Measurements from ENCODE around the gene PFKFB2.

PFKFB2 gene

GRCh38 chr1:207017615-207018559 is 35.2 kb upstream of the PFKFB2 start:
- Histone ChIP-seq H3K4me1 (ENCODE audit: control insufficient read depth, insufficient read depth, low read length) (no peaks in the 10 kb centered on the region), H3K27ac (ENCODE audit: low read depth, low read length) (no peak overlapping the region), H3K36me3 (ENCODE audit: control insufficient read depth, insufficient read depth, low read length) (no peaks in the 10 kb centered on the region), H3K27me3 (ENCODE audit: control insufficient read depth, insufficient read depth, low read length) (no peaks in the 10 kb centered on the region), H3K9ac (ENCODE audit: low read length) (no peak overlapping the region), H3K4me3 (ENCODE audit: low read length) (no peak overlapping the region)

GRCh38 chr1:207018707-207019106 is 34.4 kb upstream of the PFKFB2 start:
- Histone ChIP-seq H3K9ac (ENCODE audit: low read length) (no peak overlapping the region), H3K4me1 (ENCODE audit: control insufficient read depth, insufficient read depth, low read length) (no peaks in the 10 kb centered on the region), H3K27me3 (ENCODE audit: control insufficient read depth, insufficient read depth, low read length) (no peaks in the 10 kb centered on the region), H3K27ac (ENCODE audit: low read depth, low read length) (no peak overlapping the region), H3K36me3 (ENCODE audit: control insufficient read depth, insufficient read depth, low read length) (no peaks in the 10 kb centered on the region), H3K4me3 (ENCODE audit: low read length) (no peak overlapping the region)

GRCh38 chr1:207019161-207019560 is 33.9 kb upstream of the PFKFB2 start:
- no peaks in the 10 kb centered on the region for H3K27me3 ChIP-seq (ENCODE audit: control insufficient read depth, insufficient read depth, low read length)
- H3K4me1 ChIP-seq (ENCODE audit: control insufficient read depth, insufficient read depth, low read length) = no peaks in the 10 kb centered on the region
- H3K4me3 ChIP-seq (ENCODE audit: low read length) = no peak overlapping the region
- no peaks in the 10 kb centered on the region for H3K36me3 ChIP-seq (ENCODE audit: control insufficient read depth, insufficient read depth, low read length)
- H3K27ac ChIP-seq (ENCODE audit: low read depth, low read length) = no peak overlapping the region
- no peak overlapping the region for H3K9ac ChIP-seq (ENCODE audit: low read length)

- Histone ChIP-seq H3K27me3 (ENCODE audit: control insufficient read depth, insufficient read depth, low read length) (no peaks in the 10 kb centered on the region), H3K4me3 (ENCODE audit: low read length) (no peak overlapping the region), H3K27ac (ENCODE audit: low read depth, low read length) (no peak overlapping the region), H3K36me3 (ENCODE audit: control insufficient read depth, insufficient read depth, low read length) (no peaks in the 10 kb centered on the region), H3K9ac (ENCODE audit: low read length) (no peak overlapping the region), H3K4me1 (ENCODE audit: control insufficient read depth, insufficient read depth, low read length) (no peaks in the 10 kb centered on the region)
Observed at GRCh38 chr1:207019661-207020060, 33.4 kb upstream of the PFKFB2 start.

GRCh38 chr1:207020065-207020708 is 32.9 kb upstream of the PFKFB2 start:
- Histone ChIP-seq H3K27ac (ENCODE audit: low read depth, low read length) (no peak overlapping the region), H3K9ac (ENCODE audit: low read length) (no peak overlapping the region), H3K4me1 (ENCODE audit: control insufficient read depth, insufficient read depth, low read length) (no peaks in the 10 kb centered on the region)

GRCh38 chr1:207020709-207021107 is 32.4 kb upstream of the PFKFB2 start:
- peaks cover 4% of the 10 kb centered on the region for H3K4me1 ChIP-seq (ENCODE audit: control insufficient read depth, insufficient read depth, low read length)
- H3K27ac ChIP-seq (ENCODE audit: low read depth, low read length) = no peak overlapping the region

More at GRCh38 chr1:207020065-207020708, 32.9 kb upstream of the PFKFB2 start:
- no peaks in the 10 kb centered on the region for H3K36me3 ChIP-seq (ENCODE audit: control insufficient read depth, insufficient read depth, low read length)
- no peak overlapping the region for H3K4me3 ChIP-seq (ENCODE audit: low read length)
- H3K27me3 ChIP-seq (ENCODE audit: control insufficient read depth, insufficient read depth, low read length) = no peaks in the 10 kb centered on the region

GRCh38 chr1:207021139-207021861 is 31.8 kb upstream of the PFKFB2 start:
- Histone ChIP-seq H3K4me3 (ENCODE audit: low read length) (no peak overlapping the region), H3K9ac (ENCODE audit: low read length) (no peak overlapping the region), H3K36me3 (ENCODE audit: control insufficient read depth, insufficient read depth, low read length) (no peaks in the 10 kb centered on the region), H3K4me1 (ENCODE audit: control insufficient read depth, insufficient read depth, low read length) (peaks cover 6% of the 10 kb centered on the region), H3K27ac (ENCODE audit: low read depth, low read length) (no peak overlapping the region), H3K27me3 (ENCODE audit: control insufficient read depth, insufficient read depth, low read length) (no peaks in the 10 kb centered on the region)

More at GRCh38 chr1:207020709-207021107, 32.4 kb upstream of the PFKFB2 start:
- no peaks in the 10 kb centered on the region for H3K36me3 ChIP-seq (ENCODE audit: control insufficient read depth, insufficient read depth, low read length)
- H3K4me3 ChIP-seq (ENCODE audit: low read length) = no peak overlapping the region
- no peak overlapping the region for H3K9ac ChIP-seq (ENCODE audit: low read length)
- no peaks in the 10 kb centered on the region for H3K27me3 ChIP-seq (ENCODE audit: control insufficient read depth, insufficient read depth, low read length)

GRCh38 chr1:207021876-207022596 is 31.0 kb upstream of the PFKFB2 start:
- no peaks in the 10 kb centered on the region for H3K27me3 ChIP-seq (ENCODE audit: control insufficient read depth, insufficient read depth, low read length)
- no peak overlapping the region for H3K4me3 ChIP-seq (ENCODE audit: low read length)
- no peak overlapping the region for H3K9ac ChIP-seq (ENCODE audit: low read length)
- H3K27ac ChIP-seq (ENCODE audit: low read depth, low read length) = no peak overlapping the region
- no peaks in the 10 kb centered on the region for H3K36me3 ChIP-seq (ENCODE audit: control insufficient read depth, insufficient read depth, low read length)
- H3K4me1 ChIP-seq (ENCODE audit: control insufficient read depth, insufficient read depth, low read length) = peaks cover 6% of the 10 kb centered on the region

- Histone ChIP-seq H3K27ac (ENCODE audit: low read depth, low read length) (no peak overlapping the region), H3K27me3 (ENCODE audit: control insufficient read depth, insufficient read depth, low read length) (no peaks in the 10 kb centered on the region), H3K9ac (ENCODE audit: low read length) (no peak overlapping the region), H3K4me1 (ENCODE audit: control insufficient read depth, insufficient read depth, low read length) (peaks cover 6% of the 10 kb centered on the region), H3K36me3 (ENCODE audit: control insufficient read depth, insufficient read depth, low read length) (no peaks in the 10 kb centered on the region), H3K4me3 (ENCODE audit: low read length) (no peak overlapping the region)
Observed at GRCh38 chr1:207022996-207023679, 29.9 kb upstream of the PFKFB2 start.

- H3K36me3 ChIP-seq (ENCODE audit: control insufficient read depth, insufficient read depth, low read length) = no peaks in the 10 kb centered on the region
- H3K4me3 ChIP-seq (ENCODE audit: low read length) = no peak overlapping the region
- H3K9ac ChIP-seq (ENCODE audit: low read length) = no peak overlapping the region
Observed at GRCh38 chr1:207024202-207025145, 28.6 kb upstream of the PFKFB2 start.

More at GRCh38 chr1:207024202-207025145, 28.6 kb upstream of the PFKFB2 start:
- no peak overlapping the region for H3K27ac ChIP-seq (ENCODE audit: low read depth, low read length)
- peaks cover 6% of the 10 kb centered on the region for H3K4me1 ChIP-seq (ENCODE audit: control insufficient read depth, insufficient read depth, low read length)
- no peaks in the 10 kb centered on the region for H3K27me3 ChIP-seq (ENCODE audit: control insufficient read depth, insufficient read depth, low read length)

All from rectal smooth muscle tissue (tissue), 1 donor.